Kidney tubule cell (primary cell): ENCODE measurements around the gene SGCE.

ENCODE experiments used
- DNase-seq: peaks from one replicate; pipeline ENCODE4 v3.0.0-alpha.2; 2018; ENCODE audit warnings: low spot score

Gene SGCE

GRCh38 chr7:94565247-94565894 lies 90.6 kb downstream of the SGCE start:
- no peak for DNase-seq

- DNase-seq, result no peak
These were observed 93.4 kb downstream of the SGCE start for GRCh38 chr7:94562525-94562924.

- DNase-seq, result peak; percentile 37
These were observed 94.0 kb downstream of the SGCE start for GRCh38 chr7:94561841-94562514.

GRCh38 chr7:94559972-94560371 lies 96.0 kb downstream of the SGCE start:
- no peak for DNase-seq

DNA sequence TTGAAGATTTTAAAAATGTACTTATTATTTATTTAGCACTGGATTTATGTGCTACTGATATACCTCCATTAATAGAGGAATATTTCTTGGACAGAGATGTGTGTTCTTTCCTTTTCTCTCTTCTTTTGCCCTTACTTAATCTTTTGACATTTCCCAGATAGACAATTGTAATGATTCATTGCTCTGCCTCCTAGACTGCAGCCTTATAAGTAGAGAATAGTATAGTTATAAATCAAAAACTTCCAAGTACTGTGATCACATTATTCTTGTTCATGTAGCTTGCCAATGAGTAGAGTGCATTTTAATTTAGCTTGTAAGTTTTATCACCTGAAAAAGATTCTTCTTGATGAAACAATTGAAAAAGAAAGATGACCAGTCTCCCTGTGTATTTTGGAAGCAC lies 98.7 kb downstream of the SGCE start:
- no peak for DNase-seq

GRCh38 chr7:94556028-94556427 lies 99.9 kb downstream of the SGCE start:
- DNase-seq, result no peak

DNA sequence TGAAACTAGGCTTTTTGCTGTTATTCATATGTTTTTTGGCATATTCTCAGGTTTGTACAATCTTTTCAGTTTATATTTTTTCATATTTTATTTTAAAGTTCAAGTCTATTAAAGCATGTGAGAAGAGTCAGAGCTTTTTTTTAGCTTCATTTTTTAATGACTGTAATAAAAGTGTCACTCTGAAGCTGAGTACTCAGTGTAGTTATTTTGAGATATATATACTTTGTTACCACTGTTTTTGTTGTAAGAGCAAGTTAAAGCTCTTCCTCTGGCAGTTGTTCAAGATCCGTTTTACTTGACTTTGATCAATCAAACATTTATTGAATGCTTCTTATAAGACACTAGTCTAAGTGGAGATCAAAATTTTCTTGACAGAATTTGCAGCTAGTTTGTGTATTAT lies 108.8 kb downstream of the SGCE start:
- DNase-seq, result no peak

DNA sequence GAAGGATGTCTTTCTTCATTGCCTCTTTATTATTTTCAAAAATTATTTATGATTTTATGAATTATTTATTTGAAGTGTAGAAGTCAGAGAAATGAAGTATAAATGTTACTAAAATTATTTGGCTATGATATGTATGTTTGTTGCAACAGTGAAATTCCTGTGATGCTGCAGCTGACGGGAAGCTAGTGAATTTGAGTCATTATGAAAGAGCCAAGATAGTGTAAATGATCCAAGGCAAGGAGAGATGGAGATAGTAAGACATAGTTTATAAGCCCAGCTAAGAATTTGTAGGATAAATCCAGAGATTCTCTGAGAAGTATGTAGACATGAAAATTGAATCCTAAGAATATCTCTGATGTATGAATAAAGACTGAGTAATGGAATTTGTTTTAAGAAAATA lies 115.5 kb downstream of the SGCE start:
- DNase-seq, result no peak
